GM18507 (cell line): ENCODE data around the gene RAB4A.

Experiments
- DNase-seq: peaks from one replicate; pipeline ENCODE4 v3.0.0; 2011; ENCODE audit warnings: low read depth; ENCODE audit not compliant: insufficient read length; ENCODE audit errors: extremely low spot score
- FAIRE-seq: peaks from 2 replicates; lab custom pipeline; 2011; peaks lifted over from hg19 to GRCh38; lab: Jason Lieb, UNC

The RAB4A gene

DNA sequence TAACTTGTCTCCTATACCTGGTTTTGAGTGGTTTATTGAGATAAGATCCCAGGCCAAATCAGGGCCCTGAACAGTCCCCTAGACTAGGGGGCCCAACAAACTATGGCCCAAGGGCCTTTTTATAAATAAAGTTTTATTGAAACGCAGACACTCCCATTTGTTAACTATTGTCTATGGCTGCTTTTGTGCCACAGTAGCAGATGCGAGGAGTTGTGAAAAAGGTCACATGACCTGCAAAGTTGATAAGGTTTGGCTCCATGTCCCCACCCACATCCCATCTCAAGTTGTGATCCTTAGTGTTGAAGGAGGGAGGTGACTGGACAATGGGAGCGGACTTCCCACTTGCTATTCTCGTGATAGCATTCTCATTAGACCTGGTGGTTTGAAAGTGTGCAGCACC lies 29.5 kb upstream of the RAB4A start:
- FAIRE-seq, result no peak
- no peak for DNase-seq

DNA sequence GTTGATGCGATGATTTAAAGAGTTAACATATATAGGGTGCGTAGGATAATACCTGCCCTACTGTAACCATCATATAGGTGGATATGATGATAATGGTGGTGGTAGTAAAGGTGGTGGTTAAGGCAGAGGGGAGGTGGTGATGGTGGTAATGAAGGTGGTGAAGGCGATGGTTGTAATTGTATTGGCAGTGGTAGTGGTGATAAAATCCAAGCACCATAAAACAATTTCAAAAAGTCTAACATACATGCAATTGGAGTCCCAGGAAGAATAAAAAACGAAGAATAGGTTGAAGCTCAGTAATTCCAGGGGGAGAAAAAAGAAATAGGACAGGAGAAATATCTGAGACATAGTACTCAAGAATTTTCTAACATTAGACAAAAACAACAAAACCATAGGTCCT lies 27.3 kb upstream of the RAB4A start:
- DNase-seq (no peak), FAIRE-seq (no peak)

DNA sequence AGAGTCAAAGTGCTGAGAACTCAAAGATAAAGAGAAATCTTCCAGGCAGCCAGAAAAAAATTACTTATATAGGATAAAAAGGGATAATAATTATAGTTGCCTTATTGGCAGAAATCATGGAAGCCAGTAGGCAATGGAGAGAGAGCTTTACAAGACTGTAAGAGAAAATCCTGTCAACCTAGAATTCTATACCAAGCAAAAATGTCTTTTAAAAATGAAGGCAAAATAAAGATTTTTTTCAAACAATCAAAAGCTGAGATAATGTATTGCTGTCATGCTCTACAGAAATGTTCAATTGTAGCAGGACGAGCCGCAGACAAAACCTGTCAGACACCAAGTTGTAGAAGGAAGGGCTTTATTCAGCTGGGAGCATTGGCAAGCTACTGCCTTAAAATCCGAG lies 26.8 kb upstream of the RAB4A start:
- no peak for FAIRE-seq
- no peak for DNase-seq

DNA sequence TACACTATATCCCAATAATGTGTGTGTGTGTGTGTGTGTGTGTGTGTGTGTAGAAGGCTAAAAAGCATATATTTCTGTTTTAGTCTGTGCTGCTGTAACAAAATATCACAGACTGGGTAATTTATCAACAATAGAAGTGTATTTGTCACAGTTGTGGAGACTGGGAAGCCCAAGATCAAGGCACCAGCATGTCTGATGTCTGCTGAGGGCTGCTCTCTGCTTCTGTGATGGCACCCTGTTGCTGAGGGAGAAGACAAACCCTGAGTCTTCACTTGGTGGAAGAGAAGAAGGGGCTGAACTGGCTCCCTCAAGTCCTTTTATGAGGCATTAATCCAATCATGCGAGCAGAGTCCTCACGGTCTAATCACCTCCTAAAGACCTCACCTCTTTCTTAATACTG lies 23.0 kb upstream of the RAB4A start:
- no peak for FAIRE-seq

DNA sequence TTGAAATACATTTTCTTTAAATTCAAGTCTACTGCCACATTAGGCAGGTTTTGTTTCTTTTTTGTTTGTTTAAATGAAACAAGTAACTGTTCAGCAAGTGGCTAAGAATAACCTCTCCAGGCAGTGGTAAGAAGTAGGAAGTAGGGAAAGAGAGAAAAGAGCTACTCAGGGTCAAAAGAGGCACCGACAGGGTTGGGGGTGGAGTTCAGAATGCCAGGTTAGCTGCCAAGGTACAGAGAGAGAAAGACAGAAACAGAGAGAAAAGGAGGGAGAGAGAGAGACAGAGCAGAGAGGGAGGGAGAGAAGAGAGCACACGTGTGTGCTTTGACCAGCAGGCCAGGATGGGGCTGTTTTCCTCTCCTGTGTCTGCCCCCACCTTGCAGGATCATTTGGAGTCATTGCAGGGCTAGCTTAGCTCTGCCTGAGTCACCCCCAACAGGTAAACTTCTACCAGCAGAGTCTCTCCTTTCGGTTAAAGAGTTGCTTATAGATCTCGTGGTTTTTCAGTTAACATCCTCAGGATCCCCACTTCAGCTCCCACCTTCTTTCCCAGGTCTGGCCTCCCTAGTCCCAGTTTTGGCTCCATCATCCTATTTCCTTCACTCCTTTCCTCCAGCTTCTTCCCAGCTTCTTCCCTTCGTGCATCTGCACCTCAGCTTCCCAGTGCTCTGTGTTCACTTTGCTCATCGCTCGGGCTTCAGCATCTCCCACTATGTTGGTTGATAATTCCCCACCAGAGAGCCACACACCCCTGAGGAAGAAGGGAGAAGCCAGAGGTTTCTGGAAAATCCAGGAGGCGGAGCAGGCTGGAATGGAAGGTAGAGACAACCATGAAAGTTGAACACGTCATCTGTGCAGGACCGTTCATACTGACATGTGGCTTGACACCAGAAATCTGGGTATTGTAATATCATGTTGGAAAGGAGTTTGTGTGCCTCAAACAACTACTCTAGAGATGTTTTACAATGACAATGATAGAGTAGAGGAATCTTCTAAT lies 21.8 kb upstream of the RAB4A start:
- DNase-seq (no peak), FAIRE-seq (peak; percentile 12)

More for the DNA sequence above, 23.0 kb upstream of the RAB4A start:
- DNase-seq, result no peak

DNA sequence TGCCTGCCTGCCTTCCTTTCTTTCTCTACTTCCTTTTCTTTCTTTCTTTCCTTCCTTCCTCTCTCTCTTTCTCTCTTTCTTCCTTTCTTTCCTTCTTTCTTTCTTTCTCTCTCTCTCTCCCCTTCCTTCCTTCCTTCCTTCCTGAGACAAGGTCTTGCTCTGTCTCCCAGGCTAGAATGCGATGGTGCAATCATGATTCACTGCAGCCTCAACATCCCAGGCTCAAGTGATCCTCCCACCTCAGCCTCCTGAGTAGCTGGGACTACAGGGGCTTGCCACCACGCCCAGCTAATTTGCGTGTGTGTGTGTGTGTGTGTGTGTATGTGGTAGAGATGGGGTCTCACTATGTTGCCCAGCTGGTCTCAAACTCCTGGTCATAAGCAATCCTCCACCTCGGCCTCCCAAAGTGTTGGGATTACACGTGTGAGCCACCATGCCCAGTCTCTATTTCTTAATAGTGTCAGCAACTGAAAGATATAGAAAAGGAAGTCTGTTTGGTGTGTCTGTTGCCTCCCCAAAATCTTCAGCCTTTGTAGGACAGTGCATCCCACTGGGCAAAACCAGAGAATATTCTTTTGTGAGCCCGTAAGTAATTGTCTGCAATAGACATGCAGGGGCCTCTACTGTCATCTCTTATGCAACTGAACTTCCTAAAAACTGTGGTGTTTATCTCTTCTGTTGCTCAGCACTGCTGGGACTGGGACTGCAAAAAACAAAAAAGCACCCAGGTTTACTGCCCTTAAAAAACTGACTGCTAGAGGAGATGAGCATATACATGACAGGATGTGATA lies 20.9 kb upstream of the RAB4A start:
- DNase-seq, result no peak

DNA sequence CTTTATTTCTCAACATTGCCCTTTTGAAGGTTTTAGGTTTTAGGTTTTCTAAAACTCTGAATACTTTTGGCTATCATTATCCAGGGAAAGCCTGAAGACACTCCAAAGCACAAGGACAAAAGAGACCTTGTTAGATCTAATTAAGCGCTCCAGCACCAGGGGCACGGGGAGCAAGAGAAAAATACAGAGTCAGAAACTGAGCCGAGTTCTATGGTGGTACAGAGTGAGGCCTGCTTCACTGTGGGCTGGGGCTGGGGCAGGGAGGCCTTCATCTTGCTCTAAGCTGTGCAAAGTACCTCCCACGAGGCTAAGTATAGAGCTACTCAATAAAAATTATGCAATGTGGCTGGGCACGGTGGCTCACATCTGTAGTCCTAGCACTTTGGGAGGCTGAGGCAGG lies 19.7 kb upstream of the RAB4A start:
- no peak for FAIRE-seq

More for the DNA sequence above, 20.9 kb upstream of the RAB4A start:
- no peak for FAIRE-seq

DNA sequence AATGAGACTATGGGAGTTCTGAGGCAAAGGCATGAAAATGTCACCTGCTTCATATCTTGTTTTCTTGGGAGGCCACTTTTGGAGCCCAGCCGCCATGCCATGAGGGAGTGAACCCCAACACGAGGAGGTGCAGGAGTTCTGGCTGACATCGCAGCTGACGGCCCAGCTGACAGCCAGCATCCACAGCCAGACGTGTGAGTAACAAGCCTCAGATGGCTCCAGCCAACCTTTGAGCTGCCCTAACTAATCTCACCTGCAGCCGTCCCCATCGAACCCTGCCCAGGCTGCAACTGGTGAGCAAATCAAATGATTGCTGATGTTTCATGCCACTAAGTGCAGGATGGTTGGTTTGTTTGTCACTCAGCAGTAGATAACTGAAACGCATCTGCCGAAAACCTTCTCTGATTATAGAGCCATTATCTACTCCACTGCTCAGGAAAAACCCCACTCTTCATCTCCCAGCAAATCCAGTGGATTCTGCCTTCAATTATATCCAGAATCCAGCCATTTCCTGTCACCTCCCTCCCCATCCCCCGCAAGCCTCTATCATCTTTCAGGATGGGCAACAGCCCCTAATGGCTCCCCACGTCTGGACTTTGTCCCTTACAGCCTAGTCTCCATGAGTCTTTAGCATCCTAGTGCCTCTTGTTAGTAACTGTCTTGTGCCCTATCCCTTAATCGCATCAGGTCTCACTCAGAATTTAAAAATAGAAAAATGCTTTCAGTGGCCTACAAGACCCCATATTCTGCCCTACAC lies 18.5 kb upstream of the RAB4A start:
- DNase-seq (no peak), FAIRE-seq (no peak)

More for the DNA sequence above, 19.7 kb upstream of the RAB4A start:
- DNase-seq, result no peak

DNA sequence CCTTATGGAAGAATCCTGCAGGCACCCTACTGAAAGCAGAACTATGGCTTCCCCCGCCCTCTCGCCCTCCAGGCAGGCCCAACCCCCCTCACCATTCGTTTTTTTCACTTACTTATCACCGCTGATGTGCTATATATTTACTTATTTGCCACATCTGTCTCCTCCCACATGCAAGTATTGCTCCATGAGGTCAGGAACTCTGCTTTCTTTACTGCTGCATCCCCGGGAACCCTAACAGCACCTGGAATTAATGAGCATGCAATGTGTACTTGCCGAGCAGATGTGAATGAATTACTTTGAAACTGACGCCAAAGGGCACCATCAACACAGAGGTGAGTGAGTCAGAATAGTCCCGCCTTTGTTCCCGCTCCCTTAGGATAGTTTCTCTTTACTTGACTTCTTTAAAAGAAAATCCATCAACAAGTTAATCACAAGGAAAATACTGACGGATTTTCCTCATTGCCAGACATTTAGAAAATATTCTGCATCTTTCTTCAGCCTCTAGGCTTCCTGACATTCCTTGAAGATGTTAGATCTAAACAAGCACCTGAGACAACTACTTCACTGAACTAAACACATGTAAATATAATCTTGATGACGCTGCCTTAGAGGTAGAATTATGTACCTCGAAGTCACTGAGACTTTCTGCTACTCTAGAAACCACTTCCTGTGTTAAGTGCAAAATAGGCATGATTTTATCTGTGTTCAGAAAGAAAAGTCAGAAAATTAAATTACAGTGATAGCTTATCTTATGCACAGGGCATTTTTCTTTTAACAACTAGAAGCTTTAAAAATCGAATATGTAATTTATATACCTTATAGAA lies 17.5 kb upstream of the RAB4A start:
- FAIRE-seq, result peak; percentile 74
- no peak for DNase-seq

DNA sequence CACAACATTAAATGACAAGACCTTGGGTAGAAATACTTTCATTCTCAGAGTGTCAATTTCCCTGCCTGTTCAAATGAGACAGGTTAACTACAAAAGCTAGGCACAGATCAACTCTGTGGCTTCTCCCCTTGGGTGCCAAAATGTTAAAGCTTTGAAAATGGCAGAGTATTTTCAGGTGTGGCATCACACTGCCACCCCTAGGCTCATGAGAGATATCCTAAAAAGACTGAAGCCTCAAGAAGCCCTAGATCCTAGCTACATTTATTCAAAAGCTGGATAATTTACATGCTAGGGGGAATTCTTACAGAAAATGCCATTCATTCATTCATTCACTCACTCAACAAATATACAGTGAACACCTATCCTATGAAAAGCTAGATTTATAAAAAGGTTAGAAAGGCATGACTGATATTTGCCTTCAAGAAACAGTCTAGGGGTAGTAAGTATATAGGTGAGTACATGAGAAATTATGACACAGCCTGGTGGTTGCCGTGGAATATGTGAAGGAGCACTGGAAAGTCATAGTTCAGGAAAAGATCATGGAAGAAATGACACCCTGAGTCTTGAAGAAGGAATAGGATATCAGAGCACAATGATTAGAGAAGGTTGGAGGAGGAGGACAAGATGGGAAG lies 15.9 kb upstream of the RAB4A start:
- FAIRE-seq, result peak; percentile 54
- DNase-seq, result no peak

DNA sequence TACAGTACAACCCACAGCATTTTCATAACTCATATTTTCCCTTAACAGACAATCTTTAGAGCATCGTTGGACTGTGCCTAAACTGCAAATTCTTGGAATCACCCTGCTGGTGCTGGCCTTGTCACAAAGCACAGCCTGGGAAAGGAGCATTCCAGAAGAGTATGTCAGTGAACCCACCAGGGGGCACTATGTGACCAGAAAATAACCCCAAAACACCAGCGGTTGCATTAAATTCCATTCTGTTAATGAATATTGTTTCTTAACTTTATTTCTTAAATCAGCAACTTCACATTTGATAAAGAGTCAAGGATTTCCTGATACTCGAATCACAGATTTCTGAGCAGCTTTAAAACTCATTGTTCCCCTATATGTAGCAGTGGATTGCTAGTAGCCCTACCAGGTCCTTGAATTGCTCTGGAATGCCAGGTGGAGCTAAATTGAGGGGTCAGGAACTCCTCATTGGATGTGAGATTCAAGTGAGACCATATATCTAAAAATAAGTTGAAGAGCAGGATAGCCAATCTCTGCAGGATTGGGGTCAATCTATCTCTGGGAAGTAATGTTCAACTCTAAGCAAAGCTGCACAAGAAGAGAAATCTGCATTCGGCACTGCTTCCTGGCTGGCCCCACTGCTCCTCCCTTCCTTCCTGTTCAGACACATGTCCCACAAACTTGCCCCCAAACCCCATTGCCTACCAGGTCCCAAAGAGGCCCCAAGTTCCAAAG lies 12.7 kb upstream of the RAB4A start:
- FAIRE-seq, result peak; percentile 89

DNA sequence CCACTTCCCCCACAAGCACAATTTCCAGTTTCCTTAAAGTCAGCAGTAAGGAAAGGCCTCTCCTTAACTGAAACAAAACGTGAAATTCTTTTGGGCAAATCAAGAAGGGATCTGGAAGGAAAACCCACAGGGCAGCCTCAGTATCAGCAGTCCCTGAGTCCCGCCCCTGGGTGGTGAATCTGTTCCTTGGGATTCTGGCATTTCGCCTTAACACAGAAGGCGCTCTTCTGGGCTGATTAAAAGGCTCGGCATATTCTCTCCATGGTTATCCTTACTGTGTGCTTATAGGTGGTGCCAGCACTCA lies 12.2 kb upstream of the RAB4A start:
- no peak for FAIRE-seq

More for the DNA sequence above, 12.7 kb upstream of the RAB4A start:
- no peak for DNase-seq

DNA sequence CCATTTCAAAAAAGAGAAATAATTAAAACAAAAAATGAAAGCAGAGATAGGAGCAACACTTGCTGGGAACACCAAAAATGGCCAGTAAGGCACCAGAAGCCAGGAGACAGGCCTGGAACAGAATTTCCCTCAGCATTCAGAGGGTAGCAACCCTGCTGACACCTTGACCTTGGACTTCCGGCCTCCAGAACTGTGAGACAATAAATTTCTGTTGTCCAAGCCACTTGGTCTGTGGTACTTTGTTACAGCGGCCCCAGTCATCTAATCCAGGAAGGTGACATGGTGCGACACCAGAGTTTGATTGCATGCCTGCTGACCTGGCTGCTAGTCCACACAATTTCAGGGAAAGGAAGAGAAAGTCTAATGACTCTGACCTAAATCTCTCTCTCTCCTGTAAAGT lies 10.6 kb upstream of the RAB4A start:
- FAIRE-seq (no peak), DNase-seq (no peak)

More for the DNA sequence above, 12.2 kb upstream of the RAB4A start:
- DNase-seq, result no peak

DNA sequence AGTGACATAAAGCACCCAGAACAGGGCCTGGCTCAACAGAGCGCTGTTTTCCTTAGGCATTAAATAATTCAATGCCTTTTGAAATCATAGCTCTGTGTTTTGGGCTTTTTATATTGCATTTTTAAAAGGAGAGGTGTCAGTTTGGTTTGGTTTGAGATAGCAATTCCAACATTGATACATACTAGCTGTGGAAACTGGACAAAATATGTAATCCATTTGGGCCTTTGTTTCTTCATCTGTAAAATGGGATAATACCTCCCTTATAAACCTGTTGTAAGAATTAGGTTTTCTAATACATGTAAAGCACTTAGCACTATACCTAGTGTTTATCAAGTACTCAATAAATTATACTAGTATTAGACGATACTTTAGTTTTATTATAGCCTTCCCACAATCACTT lies 8.7 kb upstream of the RAB4A start:
- FAIRE-seq (no peak), DNase-seq (no peak)

DNA sequence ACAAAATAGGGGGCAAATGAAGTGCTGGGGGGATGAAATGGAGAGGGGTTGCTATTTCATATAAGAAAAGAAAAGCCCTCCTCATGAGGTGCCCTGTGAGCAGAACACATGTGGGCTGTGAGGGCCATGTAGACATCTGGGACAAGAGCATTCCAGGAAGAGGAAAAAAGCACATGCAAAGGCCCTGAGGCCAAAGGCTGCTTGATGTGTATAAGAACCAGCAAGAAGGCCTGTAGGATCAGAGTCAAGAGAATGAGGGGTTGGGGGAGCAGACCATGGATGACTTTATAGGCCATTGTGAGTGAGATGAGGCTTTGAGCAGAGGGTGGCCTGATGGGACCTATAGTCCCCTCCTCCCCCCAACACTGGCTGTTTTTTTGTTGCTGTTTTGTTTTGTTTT lies 7.7 kb upstream of the RAB4A start:
- DNase-seq (no peak), FAIRE-seq (no peak)

DNA sequence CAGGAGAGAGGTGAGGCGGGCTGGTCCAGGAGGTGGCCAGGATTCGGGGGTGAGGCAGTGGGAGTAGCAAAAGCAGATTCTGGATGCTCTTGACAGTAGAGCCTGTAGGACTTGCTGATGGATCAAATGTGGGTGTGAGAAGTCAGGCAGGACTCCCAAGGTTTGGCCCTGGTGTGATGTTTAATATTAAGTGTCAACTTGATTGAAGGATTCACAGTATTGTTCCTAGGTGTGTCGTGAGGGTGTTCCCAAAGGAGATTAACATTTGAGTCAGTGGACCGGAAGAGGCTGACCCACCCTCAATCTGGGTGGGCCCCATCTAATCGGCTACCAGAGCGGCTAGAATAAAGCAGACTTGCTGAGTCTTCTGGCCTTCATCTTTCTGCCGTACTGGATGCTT lies 6.8 kb upstream of the RAB4A start:
- no peak for DNase-seq
- no peak for FAIRE-seq

DNA sequence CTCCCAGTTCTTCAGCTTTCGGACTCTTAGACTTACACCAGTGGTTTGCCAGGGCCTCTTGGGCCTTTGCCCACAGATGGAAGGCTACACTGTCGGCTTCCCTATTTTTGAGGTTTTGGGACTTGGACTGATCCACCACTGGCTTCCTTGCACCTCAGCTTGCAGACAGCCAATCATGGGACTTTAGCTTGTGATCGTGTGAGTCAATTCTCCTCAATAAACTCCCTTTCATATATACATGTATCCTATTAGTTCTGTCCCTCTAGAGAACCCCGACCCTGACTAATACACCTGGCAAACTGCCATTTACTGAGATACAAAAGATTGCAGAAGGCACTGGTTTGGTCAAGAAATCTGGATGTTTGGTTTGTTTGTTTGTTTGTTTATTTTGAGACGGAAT lies 6.4 kb upstream of the RAB4A start:
- DNase-seq (no peak), FAIRE-seq (no peak)

DNA sequence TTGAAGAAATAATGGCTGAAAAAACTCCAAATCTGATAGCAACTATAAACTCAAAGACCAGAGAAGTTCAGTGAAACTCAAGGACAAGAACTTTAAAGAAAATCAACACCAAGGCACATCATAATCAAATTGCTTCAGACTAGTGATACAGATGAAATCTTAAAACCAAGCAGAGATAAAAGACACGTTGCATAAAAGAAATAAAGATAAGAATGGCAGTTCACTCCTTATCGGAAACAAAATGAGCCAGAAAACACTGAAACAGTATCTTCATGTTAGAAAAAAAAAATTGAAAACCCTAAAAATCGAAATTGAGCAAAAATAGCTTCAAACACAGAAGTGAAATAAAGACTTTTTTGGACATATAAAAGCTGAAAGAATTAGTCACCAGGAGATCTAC lies 4.6 kb upstream of the RAB4A start:
- no peak for DNase-seq
- FAIRE-seq, result no peak
